A549 (cell line): ENCODE data around the gene NFATC2.

Source experiments
- HOXB5 ChIP-seq: fragments of 250-450 bp; sonication (Bioruptor Pico); IDR thresholded peaks from 2 replicates; pipeline ENCODE4 v1.5.0; 2020; ENCODE audit warnings: mild to moderate bottlenecking, moderate library complexity
- JUN ChIP-seq, 2 experiments: fragments of >200 bp; sonication (Bioruptor Twin); formaldehyde crosslinking; IDR thresholded peaks; 2 replicates in 1 of 2; 3 replicates in 1 of 2; pipeline ENCODE4 v1.6.1; 2016 to 2017
- MYC ChIP-seq: IDR thresholded peaks from 2 replicates; pipeline ENCODE4 v1.6.1; 2012; ENCODE audit warnings: mild to moderate bottlenecking, inconsistent platforms, low read length, improper control_type of control experiment, borderline replicate concordance
- NR3C1 ChIP-seq: fragments of >200 bp; sonication (Bioruptor Twin); formaldehyde crosslinking; IDR thresholded peaks from 3 replicates; pipeline ENCODE4 v1.6.1; 2017
- PHF8 ChIP-seq: fragments of 200-600 bp; sonication (generic); IDR thresholded peaks from 2 replicates; pipeline ENCODE4 v1.6.1; 2016; ENCODE audit warnings: low read depth, mild to moderate bottlenecking, antibody characterized with exemption, moderate library complexity, borderline replicate concordance
- POLR2A ChIP-seq: IDR thresholded peaks from 2 replicates; pipeline ENCODE4 v1.6.1; 2012; ENCODE audit warnings: mild to moderate bottlenecking, low read length
- RAD21 ChIP-seq, 2 experiments: fragments of >200 bp in 1 of 2; sonication (Bioruptor Twin) in 1 of 2; formaldehyde crosslinking in 1 of 2; IDR thresholded peaks in 1 of 2; conservative IDR thresholded peaks in 1 of 2; 2 replicates in 1 of 2; 3 replicates in 1 of 2; pipeline ENCODE4 v1.6.1; 2012 to 2018; ENCODE audit warnings: inconsistent platforms in 1 of 2
- RNF2 ChIP-seq: fragments of 200-600 bp; sonication (generic); IDR thresholded peaks from 2 replicates; pipeline ENCODE4 v1.6.1; 2016; ENCODE audit warnings: low read depth, mild to moderate bottlenecking, antibody characterized with exemption, moderate library complexity, borderline replicate concordance
- TF ChIP-seq, protein P1 (sequence below): fragments of 250-450 bp; sonication (Bioruptor Pico); IDR thresholded peaks from 2 replicates; pipeline ENCODE4 v1.5.0; 2021; ENCODE audit warnings: mild to moderate bottlenecking, moderate library complexity, borderline replicate concordance
- TF ChIP-seq, protein P2 (sequence below): fragments of >200 bp; sonication (Bioruptor Twin); formaldehyde crosslinking; IDR thresholded peaks from 3 replicates; pipeline ENCODE4 v1.5.1; 2016
- TF ChIP-seq, protein P3 (sequence below): fragments of 200-600 bp; sonication (generic); IDR thresholded peaks from 2 replicates; pipeline ENCODE4 v1.6.1; 2016; ENCODE audit warnings: antibody characterized with exemption, mild to moderate bottlenecking, moderate library complexity
- TF ChIP-seq, protein P4 (sequence below): fragments of 450-650 bp; IDR thresholded peaks from 2 replicates; pipeline ENCODE4 v1.6.1; 2014; ENCODE audit warnings: antibody characterized with exemption

DNA sequence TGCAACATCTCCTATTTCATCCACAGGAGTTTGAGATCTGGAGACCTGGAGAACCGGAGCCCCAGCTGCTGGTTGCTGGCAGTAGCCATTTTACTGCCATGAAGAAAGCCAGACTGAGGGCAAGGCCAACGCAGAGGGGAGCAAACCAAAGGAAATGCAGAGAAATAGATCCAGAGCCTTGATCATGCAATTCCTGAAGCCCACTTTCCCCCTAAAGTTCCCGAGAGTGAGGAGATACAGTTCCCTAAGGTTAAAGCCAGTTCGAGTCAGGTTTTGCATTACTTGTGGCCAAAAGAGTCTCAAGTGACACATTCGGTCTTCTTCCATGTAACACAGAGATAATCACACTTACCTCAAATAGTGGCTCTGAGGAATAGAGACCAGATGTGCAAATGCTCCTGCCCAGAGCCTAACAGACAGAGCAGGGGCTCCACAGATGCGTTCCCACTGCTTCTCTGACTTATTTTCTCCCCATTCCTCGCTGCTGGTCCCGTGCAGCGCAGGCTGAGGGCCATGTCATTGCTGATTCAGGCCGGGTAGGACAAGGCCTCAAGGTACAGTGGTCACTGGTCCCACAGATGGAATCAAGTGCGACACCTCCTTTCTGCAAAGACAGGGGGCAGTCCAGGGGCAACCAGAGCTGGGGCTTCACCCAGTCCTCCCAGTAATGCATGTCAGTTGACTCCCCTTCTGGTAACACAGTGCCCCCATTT lies 35.1 kb upstream of the NFATC2 start:
- no peak for TF ChIP-seq NR3C1
- TF ChIP-seq PHF8 = no peak
- TF ChIP-seq RNF2 = no peak
- TF ChIP-seq, protein P1, sequence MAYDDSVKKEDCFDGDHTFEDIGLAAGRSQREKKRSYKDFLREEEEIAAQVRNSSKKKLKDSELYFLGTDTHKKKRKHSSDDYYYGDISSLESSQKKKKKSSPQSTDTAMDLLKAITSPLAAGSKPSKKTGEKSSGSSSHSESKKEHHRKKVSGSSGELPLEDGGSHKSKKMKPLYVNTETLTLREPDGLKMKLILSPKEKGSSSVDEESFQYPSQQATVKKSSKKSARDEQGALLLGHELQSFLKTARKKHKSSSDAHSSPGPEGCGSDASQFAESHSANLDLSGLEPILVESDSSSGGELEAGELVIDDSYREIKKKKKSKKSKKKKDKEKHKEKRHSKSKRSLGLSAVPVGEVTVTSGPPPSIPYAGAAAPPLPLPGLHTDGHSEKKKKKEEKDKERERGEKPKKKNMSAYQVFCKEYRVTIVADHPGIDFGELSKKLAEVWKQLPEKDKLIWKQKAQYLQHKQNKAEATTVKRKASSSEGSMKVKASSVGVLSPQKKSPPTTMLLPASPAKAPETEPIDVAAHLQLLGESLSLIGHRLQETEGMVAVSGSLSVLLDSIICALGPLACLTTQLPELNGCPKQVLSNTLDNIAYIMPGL (CRISPR knock-in tag) = no peak
- TF ChIP-seq, protein P2, sequence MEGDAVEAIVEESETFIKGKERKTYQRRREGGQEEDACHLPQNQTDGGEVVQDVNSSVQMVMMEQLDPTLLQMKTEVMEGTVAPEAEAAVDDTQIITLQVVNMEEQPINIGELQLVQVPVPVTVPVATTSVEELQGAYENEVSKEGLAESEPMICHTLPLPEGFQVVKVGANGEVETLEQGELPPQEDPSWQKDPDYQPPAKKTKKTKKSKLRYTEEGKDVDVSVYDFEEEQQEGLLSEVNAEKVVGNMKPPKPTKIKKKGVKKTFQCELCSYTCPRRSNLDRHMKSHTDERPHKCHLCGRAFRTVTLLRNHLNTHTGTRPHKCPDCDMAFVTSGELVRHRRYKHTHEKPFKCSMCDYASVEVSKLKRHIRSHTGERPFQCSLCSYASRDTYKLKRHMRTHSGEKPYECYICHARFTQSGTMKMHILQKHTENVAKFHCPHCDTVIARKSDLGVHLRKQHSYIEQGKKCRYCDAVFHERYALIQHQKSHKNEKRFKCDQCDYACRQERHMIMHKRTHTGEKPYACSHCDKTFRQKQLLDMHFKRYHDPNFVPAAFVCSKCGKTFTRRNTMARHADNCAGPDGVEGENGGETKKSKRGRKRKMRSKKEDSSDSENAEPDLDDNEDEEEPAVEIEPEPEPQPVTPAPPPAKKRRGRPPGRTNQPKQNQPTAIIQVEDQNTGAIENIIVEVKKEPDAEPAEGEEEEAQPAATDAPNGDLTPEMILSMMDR = no peak
- no peak for TF ChIP-seq HOXB5 (CRISPR knock-in tag)
- TF ChIP-seq, protein P3, sequence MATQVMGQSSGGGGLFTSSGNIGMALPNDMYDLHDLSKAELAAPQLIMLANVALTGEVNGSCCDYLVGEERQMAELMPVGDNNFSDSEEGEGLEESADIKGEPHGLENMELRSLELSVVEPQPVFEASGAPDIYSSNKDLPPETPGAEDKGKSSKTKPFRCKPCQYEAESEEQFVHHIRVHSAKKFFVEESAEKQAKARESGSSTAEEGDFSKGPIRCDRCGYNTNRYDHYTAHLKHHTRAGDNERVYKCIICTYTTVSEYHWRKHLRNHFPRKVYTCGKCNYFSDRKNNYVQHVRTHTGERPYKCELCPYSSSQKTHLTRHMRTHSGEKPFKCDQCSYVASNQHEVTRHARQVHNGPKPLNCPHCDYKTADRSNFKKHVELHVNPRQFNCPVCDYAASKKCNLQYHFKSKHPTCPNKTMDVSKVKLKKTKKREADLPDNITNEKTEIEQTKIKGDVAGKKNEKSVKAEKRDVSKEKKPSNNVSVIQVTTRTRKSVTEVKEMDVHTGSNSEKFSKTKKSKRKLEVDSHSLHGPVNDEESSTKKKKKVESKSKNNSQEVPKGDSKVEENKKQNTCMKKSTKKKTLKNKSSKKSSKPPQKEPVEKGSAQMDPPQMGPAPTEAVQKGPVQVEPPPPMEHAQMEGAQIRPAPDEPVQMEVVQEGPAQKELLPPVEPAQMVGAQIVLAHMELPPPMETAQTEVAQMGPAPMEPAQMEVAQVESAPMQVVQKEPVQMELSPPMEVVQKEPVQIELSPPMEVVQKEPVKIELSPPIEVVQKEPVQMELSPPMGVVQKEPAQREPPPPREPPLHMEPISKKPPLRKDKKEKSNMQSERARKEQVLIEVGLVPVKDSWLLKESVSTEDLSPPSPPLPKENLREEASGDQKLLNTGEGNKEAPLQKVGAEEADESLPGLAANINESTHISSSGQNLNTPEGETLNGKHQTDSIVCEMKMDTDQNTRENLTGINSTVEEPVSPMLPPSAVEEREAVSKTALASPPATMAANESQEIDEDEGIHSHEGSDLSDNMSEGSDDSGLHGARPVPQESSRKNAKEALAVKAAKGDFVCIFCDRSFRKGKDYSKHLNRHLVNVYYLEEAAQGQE = no peak
- no peak for TF ChIP-seq POLR2A
- TF ChIP-seq RAD21 (conservative IDR thresholded peaks at IDR 0.05 in 1 of 2, IDR thresholded peaks at IDR 0.05 in 1 of 2) = no peak
- no peak for TF ChIP-seq MYC
- TF ChIP-seq, protein P4, sequence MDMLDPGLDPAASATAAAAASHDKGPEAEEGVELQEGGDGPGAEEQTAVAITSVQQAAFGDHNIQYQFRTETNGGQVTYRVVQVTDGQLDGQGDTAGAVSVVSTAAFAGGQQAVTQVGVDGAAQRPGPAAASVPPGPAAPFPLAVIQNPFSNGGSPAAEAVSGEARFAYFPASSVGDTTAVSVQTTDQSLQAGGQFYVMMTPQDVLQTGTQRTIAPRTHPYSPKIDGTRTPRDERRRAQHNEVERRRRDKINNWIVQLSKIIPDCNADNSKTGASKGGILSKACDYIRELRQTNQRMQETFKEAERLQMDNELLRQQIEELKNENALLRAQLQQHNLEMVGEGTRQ = no peak
- TF ChIP-seq JUN (IDR thresholded peaks at IDR 0.05) = no peak
